Effector CD4-positive, alpha-beta T cell (primary cell): ENCODE measurements around the gene MAP3K10.

Experiments
- DNase-seq: peaks from one replicate; pipeline ENCODE4 v3.0.0-alpha.2; 2020

The MAP3K10 gene

GRCh38 chr19:40175820-40176219 is 15.4 kb upstream of the MAP3K10 start:
- no peak for DNase-seq

- no peak for DNase-seq
Measured at GRCh38 chr19:40177286-40178070, 13.7 kb upstream of the MAP3K10 start.

GRCh38 chr19:40178756-40179155 is 12.5 kb upstream of the MAP3K10 start:
- no peak for DNase-seq

GRCh38 chr19:40184273-40184672 is 7.0 kb upstream of the MAP3K10 start:
- no peak for DNase-seq

GRCh38 chr19:40191836-40192646 is 815 bp downstream of the MAP3K10 start:
- peak; percentile 8 for DNase-seq

GRCh38 chr19:40192758-40193586 is 1.7 kb downstream of the MAP3K10 start:
- DNase-seq: no peak

- no peak for DNase-seq
Measured at GRCh38 chr19:40193587-40193849, 2.3 kb downstream of the MAP3K10 start.

GRCh38 chr19:40198272-40198990 is 7.2 kb downstream of the MAP3K10 start:
- no peak for DNase-seq

GRCh38 chr19:40200341-40201099 is 9.3 kb downstream of the MAP3K10 start:
- DNase-seq: no peak

GRCh38 chr19:40204381-40204780 is 13.2 kb downstream of the MAP3K10 start:
- DNase-seq: no peak

- DNase-seq: no peak
Measured at GRCh38 chr19:40205760-40206159, 14.5 kb downstream of the MAP3K10 start.

GRCh38 chr19:40208602-40209001 is 17.4 kb downstream of the MAP3K10 start:
- DNase-seq: no peak

- DNase-seq: no peak
Measured at GRCh38 chr19:40210889-40211288, 19.7 kb downstream of the MAP3K10 start.

GRCh38 chr19:40213251-40213829 is 22.1 kb downstream of the MAP3K10 start:
- DNase-seq: no peak

GRCh38 chr19:40213882-40214570 is 22.8 kb downstream of the MAP3K10 start:
- no peak for DNase-seq

GRCh38 chr19:40214936-40215335 is 23.7 kb downstream of the MAP3K10 start:
- DNase-seq: no peak

GRCh38 chr19:40216013-40216776 is 25.0 kb downstream of the MAP3K10 start:
- DNase-seq: no peak

- DNase-seq: no peak
Measured at GRCh38 chr19:40216777-40217026, 25.5 kb downstream of the MAP3K10 start.

GRCh38 chr19:40217027-40217810 is 26.0 kb downstream of the MAP3K10 start:
- DNase-seq: no peak
